Nucleus accumbens (tissue), 56 donors: ENCODE results near the gene TMEM256.

Source experiments
- DNase-seq, 56 donors: peaks; one replicate each; lab custom pipeline; 2025; lab: John Stamatoyannopoulos, UW

The TMEM256 gene

DNA sequence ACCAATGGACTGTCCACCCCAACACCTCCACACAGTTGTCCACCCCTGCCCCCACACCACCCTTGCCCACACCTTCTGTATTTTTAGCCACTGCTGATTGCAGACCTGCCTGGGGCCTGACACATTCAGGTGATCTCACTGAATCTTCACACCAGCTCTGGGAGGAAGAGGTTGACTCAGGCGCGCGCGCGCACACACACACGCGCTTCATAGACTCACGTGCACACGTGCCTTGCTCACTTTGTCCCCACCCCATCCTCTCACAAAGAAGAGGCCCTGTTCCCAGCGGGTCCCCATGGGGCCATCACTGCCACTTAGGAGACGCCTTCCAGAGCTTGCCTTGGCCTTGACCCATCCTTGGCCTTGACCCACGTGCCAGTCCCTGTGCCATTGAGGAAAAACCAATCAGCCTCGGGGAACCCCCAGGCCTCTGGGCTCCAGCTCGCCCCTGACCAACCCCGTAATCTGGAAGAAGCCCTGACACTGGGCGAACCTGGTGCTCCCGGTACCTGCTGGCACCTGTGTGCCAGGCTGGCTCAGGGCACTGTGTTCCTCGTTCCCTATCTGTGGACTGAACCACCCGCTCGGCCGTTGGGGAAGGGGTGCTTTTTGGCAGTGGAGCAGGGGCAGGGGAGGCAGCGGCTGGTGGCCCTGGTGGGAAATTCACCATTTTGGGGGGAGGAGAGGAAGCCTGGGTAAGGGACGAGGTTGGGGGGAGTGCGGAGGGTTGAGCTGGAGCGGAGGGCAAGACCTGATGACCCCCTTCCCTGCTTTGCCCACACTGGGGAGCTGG lies 6.9 kb upstream of the TMEM256 start:
- DNase-seq: peak in 8 of 56 donors; percentile 5 to 46 (median 16)

DNA sequence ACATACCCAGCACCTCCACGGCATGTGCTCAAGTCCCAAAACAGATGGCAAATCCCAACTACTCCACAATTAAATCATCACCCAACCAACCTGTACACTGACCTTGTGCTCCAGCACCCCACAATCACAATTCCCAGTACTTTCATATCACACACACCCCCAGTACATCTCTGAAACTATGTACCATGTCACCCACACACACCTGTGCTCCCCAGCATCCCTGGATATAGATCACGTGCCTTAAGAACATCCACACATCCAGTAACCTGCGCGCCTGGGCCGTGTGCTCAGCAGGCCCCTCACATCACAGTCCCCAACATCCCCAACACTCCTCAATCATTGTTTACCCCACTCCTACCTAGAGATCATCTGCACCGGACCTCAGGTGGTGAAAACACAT lies 5.8 kb upstream of the TMEM256 start:
- no peak for DNase-seq

DNA sequence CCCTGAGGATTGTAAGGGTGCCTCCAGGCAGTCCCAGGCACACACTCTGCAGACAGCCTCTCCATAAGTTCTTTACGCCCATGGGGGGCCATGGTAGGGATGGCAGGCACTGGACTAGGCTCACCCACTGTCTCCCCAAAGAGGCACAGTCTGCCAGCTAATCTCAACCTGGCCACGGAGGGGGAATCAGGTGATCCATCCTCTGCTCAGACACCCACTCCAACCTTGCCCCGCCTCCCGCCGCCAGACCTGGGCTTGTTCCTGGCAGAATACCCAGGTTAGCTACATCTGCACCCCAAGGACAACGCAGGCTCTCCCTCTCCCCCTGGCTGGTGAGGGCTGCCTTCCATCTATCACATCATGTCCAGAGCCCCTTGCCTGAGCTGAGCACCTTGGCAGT lies 5.0 kb upstream of the TMEM256 start:
- DNase-seq: peak in 9 of 56 donors; percentile 4 to 51 (median 26)

- no peak for DNase-seq
Observed at GRCh38 chr17:7408252-7408727, 4.4 kb upstream of the TMEM256 start.

- DNase-seq: no peak
Observed at GRCh38 chr17:7407485-7408251, 3.8 kb upstream of the TMEM256 start, which contains the start of gene NLGN2. Gene NLGN2, plus strand, starts transcription at chr17:7407845. Its CDS starts 411 bp downstream, at chr17:7408256.

- no peak for DNase-seq
Observed at GRCh38 chr17:7407082-7407481, 3.2 kb upstream of the TMEM256 start.

DNA sequence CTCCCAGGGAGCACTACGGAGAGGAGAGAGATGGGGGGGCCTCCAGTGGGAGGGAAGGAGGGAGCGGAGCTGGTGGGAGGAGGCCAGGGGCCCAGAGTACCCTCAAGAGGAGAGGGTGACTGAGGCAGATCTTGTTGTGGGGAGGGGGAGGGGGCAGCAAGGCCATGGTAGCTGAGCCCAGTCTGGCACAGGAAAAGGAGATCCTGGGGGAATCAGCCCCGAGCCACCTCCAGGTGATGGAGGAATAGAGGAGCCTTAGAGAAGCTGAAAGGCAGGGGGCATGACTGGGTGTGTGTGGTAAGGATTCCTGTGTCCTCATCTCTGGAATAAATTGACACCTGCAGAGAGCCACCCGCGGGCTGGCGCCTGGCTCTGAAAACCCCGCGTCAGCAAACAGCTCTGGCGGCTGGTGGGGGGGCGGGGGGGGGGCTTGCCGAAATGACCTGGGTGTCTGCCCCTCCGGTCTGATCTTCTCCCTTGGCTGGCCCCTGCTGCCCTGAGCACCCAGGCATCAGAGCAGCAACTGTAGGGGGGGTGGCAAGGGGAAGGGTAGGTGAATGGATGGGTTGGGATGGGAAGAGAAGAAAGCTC lies 2.4 kb upstream of the TMEM256 start:
- DNase-seq: peak in 3 of 56 donors; percentile 8 to 21 (median 13)

DNA sequence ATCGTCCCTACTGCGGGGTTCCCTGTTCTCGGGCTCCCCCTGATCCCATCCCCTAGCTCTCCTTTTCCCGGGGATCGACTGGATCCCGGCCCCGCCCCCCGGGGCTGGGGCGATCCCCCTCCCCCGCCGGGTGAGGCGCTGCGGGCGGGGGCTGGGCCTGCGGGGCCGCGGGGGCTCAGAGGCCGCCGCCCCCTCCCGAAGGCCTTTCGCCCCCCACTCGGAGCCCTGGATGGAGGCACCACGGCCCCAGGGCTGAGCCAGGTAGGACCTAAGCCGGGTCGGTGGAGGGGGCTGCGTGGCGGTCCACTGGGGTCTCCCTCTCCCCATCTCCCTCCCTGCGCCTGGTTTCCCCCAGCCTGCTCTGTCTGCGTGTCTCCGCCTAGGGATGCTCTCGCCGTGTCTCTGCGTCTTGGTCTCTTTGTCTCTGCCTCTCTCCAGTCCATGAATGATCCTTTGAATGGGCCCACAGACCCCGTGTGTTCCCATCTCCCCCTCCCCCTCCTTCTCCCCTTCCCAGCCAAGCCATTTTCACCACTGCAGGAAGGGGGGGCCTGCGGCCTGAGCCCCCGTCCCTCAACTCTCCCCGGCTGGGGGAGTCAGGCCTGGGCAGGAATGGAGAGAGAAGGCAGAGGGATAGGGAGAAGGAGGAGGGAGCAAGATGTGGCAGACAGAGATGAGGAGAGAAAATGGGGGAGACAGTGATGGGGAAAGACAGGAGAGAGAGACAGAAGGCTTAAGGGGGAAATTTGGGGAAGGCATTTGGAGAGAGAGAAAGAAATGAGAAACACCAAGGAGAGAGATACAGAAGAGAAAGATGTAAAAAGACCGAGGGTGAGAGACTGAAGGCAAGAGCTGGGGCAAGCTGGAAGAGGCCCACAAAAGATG lies 1.7 kb upstream of the TMEM256 start:
- DNase-seq: peak in 26 of 56 donors; percentile 8 to 68 (median 46)

GRCh38 chr17:7404737-7405349 lies 946 bp upstream of the TMEM256 start:
- peak in 11 of 56 donors; percentile 51 to 91 (median 72) for DNase-seq

DNA sequence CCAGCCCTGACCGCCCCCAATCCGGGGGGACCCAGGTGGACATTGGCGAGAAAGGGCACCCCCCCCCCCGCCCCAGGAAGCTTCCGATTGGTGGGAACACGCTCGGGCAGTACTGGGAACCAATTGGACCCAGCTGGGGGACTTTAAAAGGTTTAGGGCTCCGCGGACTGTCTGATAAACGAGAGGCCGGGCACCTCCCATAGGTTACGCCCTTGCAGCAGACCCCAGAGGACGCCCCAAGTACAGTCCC lies 245 bp downstream of the TMEM256 start:
- peak in 2 of 56 donors; percentile 58 to 81 for DNase-seq

- no peak for DNase-seq
Observed at GRCh38 chr17:7403043-7403726, 712 bp downstream of the TMEM256 start.

- no peak for DNase-seq
Observed at GRCh38 chr17:7398612-7399011, 5.3 kb downstream of the TMEM256 start.

DNA sequence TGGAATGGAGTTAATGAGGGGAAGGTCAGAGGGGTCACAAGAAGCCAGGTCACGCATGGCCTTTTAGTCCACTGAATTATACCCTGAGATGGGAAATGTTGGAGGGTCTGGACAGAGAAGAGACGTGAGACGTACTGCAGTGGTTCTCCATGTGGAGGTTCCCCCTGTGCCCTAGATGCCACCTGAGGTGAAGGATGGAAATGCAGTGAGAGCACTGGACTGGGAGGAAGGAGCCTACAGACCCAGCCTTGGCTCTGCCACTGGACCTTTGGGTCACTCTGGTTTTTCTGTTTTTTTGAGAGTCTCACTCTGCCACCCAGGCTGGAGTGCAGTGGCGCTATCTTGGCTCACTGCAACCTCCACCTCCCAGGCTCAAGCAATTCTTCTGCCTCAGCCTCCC lies 7.8 kb downstream of the TMEM256 start:
- no peak for DNase-seq

DNA sequence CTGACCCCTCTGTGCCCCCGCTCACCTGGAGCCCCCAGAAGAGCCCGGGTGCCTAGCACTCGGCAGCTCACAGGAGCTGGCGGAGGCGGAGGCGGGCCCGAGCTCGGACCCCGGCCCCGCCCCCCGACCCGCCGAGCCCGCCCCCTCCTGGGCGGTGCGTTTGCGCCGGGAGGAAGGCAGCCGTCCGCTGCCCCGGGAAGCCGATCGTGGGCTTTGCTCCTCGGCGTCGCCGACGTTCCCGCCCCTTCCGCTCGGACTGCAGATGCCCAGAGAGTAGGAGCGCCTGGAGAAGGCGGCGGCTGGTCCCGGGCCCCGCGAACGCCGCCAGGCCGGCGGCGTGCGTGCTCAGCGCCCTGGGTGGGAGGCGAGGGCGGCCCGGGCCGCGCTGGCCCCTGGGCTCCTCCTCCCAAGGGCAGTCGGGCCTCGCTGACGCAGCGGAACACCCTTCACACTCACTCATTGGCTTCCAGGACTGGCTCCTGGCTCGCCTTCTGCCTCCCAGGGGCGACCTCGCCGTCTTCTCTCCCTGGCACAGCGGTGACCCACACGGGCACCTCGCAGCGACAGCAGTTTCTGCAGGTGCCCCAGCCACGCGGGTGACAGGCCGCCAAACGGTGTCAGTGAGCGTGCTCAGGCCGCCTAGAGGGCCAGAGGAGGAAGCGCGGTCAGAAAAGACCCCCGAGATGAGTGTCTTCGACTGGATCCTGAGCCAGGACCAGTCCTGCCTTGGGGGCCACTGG lies 9.3 kb downstream of the TMEM256 start, which contains the start of gene PLSCR3:
Gene PLSCR3 (minus strand): TSS at position 74 of the 740 bp plus-strand sequence. CDS start 415 bp downstream, outside the sequence.
- peak in 51 of 56 donors; percentile 17 to 86 (median 72) for DNase-seq

DNA sequence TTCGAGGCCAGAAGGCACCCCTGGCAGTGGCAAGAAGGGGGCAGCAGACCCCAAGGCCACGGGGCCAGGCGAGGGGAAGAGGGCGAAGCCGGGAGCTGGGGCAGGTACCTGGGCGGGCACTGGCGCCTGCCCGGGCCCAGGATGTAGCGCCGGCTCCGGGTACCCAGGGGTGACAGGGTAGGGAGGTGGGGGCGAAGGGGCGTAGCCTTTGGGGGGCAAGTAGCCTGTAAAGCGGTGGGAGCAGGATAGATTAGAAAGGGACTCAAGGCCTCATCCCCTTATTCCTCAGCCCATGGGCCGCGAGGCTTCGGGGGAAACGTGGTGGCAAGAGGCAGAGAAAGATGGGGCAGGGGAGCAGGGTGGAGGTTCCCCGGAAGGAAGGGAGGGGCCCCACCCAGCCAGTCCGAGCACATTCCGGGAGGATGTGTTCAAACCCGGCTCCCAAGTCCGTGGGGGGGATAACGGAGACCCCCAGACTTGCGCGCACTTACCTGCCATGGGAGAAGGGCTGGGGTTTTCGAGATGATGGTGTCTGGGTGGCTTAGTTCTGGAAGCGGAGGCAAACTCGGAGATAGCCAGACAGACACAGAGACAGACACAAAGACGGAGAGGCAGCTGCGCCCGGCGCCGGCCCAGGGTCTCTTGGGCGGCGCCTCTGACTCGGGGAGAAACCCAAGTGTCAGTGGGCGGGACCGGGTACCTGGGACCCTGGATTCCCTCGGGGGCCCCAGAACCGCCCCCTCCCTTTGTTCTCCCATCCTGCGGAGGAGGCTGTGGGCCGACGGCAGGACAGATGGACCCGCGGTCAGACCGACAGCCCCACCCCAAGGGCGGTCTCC lies 10.1 kb downstream of the TMEM256 start:
- peak in 2 of 56 donors; percentile 49 to 85 for DNase-seq

DNA sequence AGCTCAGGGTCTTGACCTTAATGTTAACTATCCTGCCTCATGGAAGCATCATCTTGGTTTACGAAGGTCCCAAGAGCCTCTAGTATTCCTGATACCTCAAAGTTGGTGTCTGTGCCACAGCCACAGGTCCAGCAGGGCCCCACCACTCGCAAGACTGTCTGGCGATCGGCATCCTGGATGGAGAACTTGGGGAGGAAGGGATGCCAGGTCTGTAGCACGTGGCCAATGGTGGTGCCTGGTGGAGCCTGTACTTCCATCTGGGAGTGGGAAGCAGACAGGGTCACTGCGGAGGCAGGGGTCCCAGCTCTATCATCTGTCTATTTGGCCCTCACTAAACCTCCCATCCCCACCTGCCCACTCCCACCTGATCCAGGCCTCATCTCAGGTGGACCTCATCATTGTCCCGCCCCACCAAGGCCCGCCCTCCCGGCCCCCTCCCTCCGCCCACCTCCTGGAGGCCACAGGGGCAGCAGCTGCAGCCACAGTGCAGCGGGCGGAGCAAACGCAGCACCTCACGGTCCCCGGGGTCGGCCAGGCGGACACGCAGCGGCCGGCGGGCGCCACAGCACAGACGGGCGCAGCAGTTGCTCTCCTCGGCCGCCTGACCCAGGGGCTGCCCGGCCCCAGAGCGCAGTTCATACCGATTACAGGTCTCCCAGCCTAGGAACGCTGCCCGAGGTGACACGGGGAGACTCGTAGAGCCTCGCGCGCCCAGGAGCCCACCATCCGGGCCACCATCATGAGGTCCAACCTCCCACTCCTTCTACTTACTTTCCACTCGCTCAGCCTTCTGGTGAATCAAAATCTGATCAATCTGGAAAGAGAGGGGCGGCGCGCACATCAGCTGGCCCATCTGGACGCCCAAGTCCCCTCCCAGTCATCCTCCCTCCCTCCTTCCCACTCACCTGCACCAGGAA lies 10.9 kb downstream of the TMEM256 start:
- no peak for DNase-seq
